Body of pancreas (tissue), 4 donors: ENCODE measurements around the gene SENP2.

Source experiments
- CTCF ChIP-seq, 7 experiments: fragments of 450-650 bp in 4 of 7; fragments of 200-600 bp in 3 of 7; sonication (generic) in 3 of 7; IDR thresholded peaks; one replicate each; pipeline ENCODE4 v1.5.1; 2016 to 2019; ENCODE audit warnings: antibody characterized with exemption in 7 of 7
- POLR2A ChIP-seq, 3 donors: fragments of 450-650 bp; IDR thresholded peaks; one replicate each; pipeline ENCODE4 v1.6.1; 2016; ENCODE audit warnings: antibody characterized with exemption in 3 of 3, mild to moderate bottlenecking in 2 of 3

- TF ChIP-seq CTCF (IDR thresholded peaks at IDR 0.05) (no peak), POLR2A (IDR thresholded peaks at IDR 0.05) (no peak)
These were observed 3.9 kb upstream of the SENP2 start for GRCh38 chr3:185582236-185582635.
